ENCODE measurements around the gene EVX1.

DNA sequence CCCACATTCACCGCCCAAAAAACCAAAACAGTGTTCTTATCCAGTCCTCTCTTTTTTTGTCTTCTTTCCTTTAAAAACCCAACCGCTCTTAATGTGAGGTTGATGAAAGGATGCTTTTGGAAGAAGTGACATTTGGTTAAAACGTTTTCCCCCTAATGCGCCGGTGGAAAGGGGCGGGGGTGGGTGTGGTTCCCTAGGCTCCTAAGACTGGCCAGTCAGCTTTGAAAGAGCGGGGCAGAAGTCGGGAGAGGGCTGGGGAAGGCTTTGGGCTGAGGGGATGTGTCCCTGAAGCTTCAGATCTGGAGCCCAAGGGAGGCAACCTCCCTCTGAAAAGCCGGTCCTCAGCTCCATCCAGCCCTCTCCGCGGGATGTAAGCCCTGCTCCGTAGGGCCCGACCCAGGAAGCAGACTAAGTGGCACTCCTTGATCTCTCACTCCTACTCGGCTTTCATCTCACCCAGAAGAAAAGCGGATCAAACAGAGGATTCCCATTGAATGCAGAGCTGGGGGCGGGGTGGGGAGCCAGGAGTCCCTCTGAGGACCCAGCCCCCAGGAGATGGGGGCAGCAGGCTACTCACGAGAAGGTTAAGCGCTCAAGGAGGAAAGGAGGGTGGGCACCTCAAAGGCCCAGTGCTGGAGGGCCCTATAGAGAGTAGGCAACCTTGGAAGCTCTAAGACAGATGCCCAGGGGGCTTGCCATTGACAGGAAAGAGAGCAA, 2.4 kb upstream of the EVX1 start:
- TF ChIP-seq POLR2A (IDR thresholded peaks at IDR 0.05), result no peak
- TF ChIP-seq, protein P1, sequence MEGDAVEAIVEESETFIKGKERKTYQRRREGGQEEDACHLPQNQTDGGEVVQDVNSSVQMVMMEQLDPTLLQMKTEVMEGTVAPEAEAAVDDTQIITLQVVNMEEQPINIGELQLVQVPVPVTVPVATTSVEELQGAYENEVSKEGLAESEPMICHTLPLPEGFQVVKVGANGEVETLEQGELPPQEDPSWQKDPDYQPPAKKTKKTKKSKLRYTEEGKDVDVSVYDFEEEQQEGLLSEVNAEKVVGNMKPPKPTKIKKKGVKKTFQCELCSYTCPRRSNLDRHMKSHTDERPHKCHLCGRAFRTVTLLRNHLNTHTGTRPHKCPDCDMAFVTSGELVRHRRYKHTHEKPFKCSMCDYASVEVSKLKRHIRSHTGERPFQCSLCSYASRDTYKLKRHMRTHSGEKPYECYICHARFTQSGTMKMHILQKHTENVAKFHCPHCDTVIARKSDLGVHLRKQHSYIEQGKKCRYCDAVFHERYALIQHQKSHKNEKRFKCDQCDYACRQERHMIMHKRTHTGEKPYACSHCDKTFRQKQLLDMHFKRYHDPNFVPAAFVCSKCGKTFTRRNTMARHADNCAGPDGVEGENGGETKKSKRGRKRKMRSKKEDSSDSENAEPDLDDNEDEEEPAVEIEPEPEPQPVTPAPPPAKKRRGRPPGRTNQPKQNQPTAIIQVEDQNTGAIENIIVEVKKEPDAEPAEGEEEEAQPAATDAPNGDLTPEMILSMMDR (IDR thresholded peaks at IDR 0.05), result no peak
